ENCODE results near the gene IRF7.

Gene IRF7

GRCh38 chr11:640021-640706 lies 24.4 kb upstream of the IRF7 start:
- DNase-seq = peak; percentile 26

GRCh38 chr11:639332-639955 lies 23.7 kb upstream of the IRF7 start:
- DNase-seq = peak; percentile 47

GRCh38 chr11:638631-639331 lies 23.0 kb upstream of the IRF7 start:
- DNase-seq = no peak

GRCh38 chr11:637593-638521 lies 22.1 kb upstream of the IRF7 start:
- no peak for DNase-seq

- DNase-seq = no peak
Measured at GRCh38 chr11:637333-637592, 21.5 kb upstream of the IRF7 start.

- no peak for DNase-seq
Measured at GRCh38 chr11:636511-637332, 21.0 kb upstream of the IRF7 start, which contains the start of gene DRD4. TSS of gene DRD4 (plus strand) at chr11:637269. CDS start at chr11:637305, 36 bp downstream.

DNA sequence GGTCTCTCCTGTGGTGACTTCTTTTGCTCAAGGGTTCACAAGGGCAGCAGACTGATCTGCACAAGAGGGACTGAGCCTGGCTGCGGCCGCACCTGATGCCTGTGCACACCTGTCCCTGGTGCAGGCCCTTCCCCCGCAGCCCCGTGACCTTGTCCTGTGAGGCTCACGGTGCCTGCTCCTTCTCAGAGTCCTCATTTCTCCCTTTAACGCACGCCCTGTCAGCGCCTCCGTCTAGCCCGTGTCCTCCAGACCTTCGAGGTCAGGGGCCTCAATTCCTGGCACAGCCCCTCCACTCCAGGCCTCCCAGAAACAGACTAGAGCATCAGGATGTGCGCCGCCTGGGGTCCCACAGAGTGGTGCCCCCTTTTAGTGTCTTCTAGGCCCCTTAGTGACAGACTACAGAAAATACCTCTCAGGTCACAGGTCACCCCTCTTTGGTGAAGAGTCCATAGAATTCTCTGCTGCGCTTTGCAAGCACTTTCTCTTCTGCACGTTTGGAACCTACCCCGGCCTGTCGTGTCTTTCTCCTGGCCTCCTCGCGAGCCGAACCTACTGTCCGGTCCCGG lies 20.3 kb upstream of the IRF7 start:
- DNase-seq = no peak

DNA sequence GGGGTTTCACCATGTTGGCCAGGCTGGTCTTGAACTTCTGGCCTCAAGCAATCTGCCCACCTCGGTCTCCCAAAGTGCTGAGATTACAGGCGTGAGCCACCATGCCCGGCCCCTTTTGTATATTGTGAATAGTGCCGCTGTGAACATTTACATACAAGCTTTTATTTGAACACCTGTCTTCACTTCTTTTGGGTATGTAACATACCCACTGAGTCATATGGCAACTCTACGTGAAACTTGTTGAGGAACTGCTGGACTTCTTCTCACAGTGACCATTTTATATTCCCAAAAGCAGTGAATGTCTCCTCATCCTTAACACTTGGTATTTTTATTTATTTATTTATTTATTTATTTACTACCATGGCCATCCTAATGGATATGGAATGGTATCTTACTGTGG lies 15.1 kb upstream of the IRF7 start:
- no peak for DNase-seq

DNA sequence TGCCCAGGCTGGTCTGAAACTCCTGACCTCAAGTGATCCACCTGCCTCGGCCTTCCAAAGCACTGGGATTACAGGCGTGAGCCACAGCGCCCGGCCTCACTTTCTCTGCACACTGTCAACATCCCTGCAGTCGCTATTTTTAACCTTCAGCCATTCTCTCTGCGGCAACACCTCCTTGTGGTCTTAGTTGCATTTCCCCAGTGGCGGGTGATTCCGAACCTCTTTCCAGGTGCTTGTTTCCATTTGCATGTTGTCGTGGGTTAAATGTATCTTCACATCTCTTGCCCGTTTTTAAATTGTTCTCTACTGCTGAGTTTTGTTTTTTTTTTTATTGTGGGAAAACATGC lies 13.5 kb upstream of the IRF7 start:
- DNase-seq = peak; percentile 32

DNA sequence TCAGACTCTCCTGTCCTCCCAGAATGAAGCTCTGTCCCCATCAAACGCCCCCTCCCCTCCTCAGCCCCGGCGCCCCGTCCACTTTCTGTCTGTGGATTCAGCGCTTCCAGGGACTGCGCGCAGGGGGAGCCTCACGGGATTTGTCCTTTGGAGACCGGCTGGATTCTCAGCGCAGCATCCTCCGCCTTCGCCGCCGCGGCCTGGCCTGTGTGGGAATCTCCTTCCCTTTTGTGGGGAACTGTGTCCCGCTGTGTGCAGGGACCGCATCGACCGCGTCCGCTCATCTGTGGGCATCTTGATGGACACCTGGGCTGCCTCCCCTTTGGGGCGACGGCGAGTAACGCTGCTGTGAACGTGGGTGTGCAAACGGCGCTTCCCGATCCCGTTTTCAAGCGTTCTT lies 12.3 kb upstream of the IRF7 start:
- no peak for DNase-seq

DNA sequence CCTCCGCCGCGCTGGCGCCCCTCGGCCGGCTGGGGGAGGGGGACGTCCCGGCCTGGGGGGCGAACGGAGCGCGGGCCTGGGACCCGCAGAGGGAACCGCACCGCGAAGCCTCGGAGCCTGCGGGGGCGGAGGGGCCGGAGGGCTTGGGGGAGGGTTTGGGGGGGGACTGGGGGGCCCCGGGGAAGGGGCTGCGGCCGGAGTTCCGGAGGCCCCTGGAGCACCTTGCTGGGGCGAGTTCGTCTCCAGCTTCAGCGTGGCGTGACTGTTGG lies 11.5 kb upstream of the IRF7 start:
- no peak for DNase-seq

GRCh38 chr11:626475-627307 lies 10.9 kb upstream of the IRF7 start, which contains the start of gene SCT:
TSS of gene SCT (minus strand) at chr11:627181. CDS start at chr11:627143, 38 bp downstream.
- no peak for DNase-seq

DNA sequence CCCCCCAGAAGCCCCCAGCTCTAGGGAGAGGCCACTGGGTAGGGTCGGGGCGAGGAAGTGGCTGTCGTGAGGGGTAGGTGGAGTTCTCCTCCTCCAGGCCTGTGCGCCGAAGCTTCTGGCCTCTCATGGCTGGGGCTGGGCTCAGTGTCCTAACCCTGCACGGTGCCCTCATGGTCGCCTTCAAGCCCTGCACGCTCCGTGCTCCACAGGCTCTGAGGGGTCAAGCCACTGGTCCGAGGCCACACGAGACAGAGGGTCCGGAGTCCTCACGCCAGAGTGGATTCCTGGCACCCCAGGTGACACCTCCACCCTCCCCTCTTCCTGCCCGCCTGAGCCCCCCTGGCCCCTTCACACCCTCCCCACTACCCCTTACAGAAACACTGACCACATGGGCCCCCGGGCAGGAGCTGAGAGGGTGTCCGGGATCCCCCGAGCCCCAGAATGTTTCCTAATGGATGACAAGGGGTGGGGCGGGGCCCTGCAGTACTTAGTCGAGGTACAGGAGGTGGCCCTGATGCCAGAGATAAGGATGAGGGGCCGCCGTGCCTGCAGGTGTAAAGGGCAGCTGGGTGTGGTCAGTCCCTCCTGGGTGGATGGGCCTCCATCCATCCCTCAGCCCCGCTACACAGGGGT lies 10.0 kb upstream of the IRF7 start:
- no peak for DNase-seq

- no peak for DNase-seq
Measured at GRCh38 chr11:624705-625635, 9.2 kb upstream of the IRF7 start, which contains the start of gene CDHR5. TSS of gene CDHR5 (minus strand) at chr11:624955. CDS start at chr11:624902, 53 bp downstream.

DNA sequence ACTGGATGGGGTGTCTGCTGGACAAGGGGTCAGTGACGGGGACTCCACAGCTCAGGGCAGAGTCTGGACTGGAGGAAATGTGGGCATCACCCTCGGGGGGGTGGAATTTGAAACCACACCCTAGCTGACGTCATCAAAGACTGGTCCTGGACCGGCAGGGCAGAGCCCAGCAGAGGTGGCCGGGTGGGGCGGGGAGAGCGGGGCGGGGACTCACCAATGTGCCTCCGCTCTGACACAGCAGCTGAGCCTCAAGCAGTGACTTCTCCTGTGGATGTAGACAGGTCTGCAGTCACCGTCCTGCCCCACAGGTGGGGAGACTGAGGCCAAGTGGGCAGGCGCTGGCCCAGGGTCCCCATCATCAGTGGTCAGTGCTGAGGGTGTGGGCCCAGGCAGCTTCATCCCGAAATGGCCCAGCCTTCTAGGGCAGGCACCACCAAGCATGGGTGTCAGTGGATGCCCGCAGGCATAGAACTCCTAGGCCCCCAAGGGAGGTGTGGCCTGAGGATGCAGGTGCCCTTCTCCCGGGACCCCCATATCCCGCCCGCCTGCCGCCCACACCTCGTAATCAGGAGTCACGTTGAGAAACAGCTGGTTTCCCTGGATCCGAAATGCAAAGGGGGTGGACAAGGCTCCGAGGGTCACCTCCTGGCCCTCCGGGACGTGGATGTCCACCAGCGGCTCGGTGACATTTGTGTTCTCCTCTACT lies 8.4 kb upstream of the IRF7 start:
- DNase-seq = no peak

DNA sequence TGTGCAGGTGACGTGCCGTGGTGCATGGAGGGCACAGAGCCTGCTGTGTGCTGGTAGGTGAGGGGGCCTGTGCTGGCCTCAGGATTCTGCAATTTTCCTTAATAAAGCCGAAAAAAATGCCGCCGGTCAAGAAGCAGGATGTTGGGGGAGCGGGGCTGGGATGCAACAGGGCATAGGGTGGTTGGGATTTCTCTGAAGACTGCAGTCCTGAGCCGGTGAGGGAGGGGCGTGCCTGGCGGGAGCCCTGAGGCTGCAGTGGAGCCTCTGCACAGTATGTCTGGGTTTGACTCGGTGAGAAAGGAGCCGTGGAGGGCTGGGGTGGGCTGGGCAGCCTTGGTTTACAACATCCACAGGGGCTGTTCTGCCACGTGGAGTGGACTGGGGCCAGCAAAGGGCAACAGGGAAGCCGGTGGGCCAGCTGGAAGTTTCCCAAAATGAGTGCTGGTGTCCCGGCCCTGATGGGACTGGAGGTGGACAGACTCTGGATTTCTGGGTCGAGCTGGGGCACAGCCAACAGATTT lies 7.7 kb upstream of the IRF7 start:
- DNase-seq = no peak

GRCh38 chr11:621838-622237 lies 6.1 kb upstream of the IRF7 start:
- DNase-seq = no peak

DNA sequence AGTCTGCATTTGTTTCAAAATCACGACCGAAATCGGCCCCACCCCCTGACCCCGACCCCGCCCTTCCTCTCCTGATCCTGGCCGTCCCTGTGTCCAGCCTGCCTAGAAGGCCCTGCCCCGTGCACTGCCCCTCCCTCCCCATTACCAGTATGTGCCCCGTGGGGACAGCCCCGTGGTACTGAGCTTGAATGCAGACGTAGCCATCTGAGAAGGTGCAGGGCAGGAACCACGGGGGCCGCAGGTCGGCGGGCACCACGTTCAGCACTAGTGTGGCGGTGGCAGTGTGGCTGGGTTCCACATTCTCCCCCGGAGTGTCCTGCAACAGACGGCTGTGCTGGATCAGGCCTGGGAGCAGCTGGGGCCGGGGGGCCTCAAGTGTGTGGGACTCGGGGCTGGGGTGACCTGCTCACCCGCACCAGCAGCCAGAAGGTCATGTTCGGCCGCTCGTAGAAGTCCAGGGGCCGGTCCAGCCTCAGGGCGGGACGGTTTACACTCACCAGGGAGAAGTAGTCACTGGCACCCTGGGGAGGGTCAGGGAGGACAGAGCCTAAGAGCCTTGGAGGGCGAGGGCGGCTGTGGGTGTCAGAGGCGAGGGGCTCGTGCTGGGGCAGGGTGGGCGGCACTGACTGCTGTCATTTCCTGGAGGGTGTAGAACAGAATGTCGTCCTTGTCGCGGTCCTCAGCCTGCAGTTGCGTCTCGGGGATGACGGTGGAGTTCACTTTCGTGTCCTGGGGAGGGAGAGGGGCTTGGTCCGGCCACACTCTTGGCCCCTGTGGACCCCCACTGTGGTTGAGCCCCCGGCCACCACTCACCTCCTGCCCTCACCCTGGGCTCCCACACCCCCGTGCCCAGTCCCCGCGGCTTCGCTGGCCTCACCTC lies 5.4 kb upstream of the IRF7 start:
- DNase-seq = no peak

Measured in hematopoietic multipotent progenitor cell treated with erythropoietin and hydrocortisone succinate and interleukin-3 and kit ligand, for 4 days (in vitro differentiated cells).